Trophoblast cell (in vitro differentiated cells and primary cell): ENCODE measurements around the gene CCDC85C.
A peak's percentile ranks its signal among the peaks of the same experiment; 100 is the strongest.

Experiments
- DNase-seq, 2 donors: peaks; one replicate each; pipeline ENCODE4 v3.0.0-alpha.2; 2016
- H2AFZ ChIP-seq: 2 replicates; pipeline ENCODE4 v1.6.1; 2013; ENCODE audit warnings: low read length, moderate library complexity, mild to moderate bottlenecking; ENCODE audit not compliant: insufficient read depth, poor library complexity
- H2AK5ac ChIP-seq: 2 replicates; pipeline ENCODE4 v1.6.1; 2013; ENCODE audit warnings: mild to moderate bottlenecking, low read length
- H2BK120ac ChIP-seq: 2 replicates; pipeline ENCODE4 v1.6.1; 2013; ENCODE audit warnings: low read length, mild to moderate bottlenecking, moderate library complexity; ENCODE audit not compliant: insufficient read depth, poor library complexity
- H2BK12ac ChIP-seq: 2 replicates; pipeline ENCODE4 v1.6.1; 2013; ENCODE audit warnings: mild to moderate bottlenecking, low read length, moderate library complexity
- H2BK5ac ChIP-seq: 2 replicates; pipeline ENCODE4 v1.6.1; 2013; ENCODE audit warnings: low read length, low read depth, moderate library complexity, mild to moderate bottlenecking; ENCODE audit not compliant: poor library complexity
- H3K14ac ChIP-seq: 2 replicates; pipeline ENCODE4 v1.6.1; 2013; ENCODE audit warnings: mild to moderate bottlenecking, low read length
- H3K18ac ChIP-seq: 2 replicates; pipeline ENCODE4 v1.6.1; 2013; ENCODE audit warnings: mild to moderate bottlenecking, low read length
- H3K23ac ChIP-seq: 2 replicates; pipeline ENCODE4 v1.6.1; 2013; ENCODE audit warnings: low read length
- H3K27ac ChIP-seq: 2 replicates; pipeline ENCODE4 v1.5.1; 2013; ENCODE audit warnings: low read depth, mild to moderate bottlenecking, inconsistent platforms, low read length, moderate library complexity
- H3K27me3 ChIP-seq: 2 replicates; pipeline ENCODE4 v1.6.1; 2013; ENCODE audit warnings: inconsistent platforms, mild to moderate bottlenecking, low read length, moderate library complexity; ENCODE audit not compliant: insufficient read depth
- H3K36me3 ChIP-seq, 2 experiments: 1 replicate in 1 of 2; 2 replicates in 1 of 2; pipeline ENCODE4 v1.6.1; 2013; ENCODE audit warnings: low read length in 2 of 2, mild to moderate bottlenecking in 2 of 2, moderate library complexity in 1 of 2; ENCODE audit not compliant: insufficient read depth in 2 of 2, control insufficient read depth in 1 of 2
- H3K4ac ChIP-seq: 2 replicates; pipeline ENCODE4 v1.6.1; 2013; ENCODE audit warnings: low read depth, mild to moderate bottlenecking, low read length, moderate library complexity
- H3K4me1 ChIP-seq, 2 experiments: 1 replicate in 1 of 2; 2 replicates in 1 of 2; pipeline ENCODE4 v1.6.1; 2013; ENCODE audit warnings: low read length in 2 of 2, mild to moderate bottlenecking in 2 of 2, moderate library complexity in 1 of 2; ENCODE audit not compliant: insufficient read depth in 2 of 2, control insufficient read depth in 1 of 2
- H3K4me2 ChIP-seq: 2 replicates; pipeline ENCODE4 v1.6.1; 2013; ENCODE audit warnings: inconsistent platforms, mild to moderate bottlenecking, low read length, moderate library complexity
- H3K4me3 ChIP-seq: 2 replicates; pipeline ENCODE4 v1.5.1; 2013; ENCODE audit warnings: mild to moderate bottlenecking, low read depth, low read length, inconsistent platforms
- H3K79me1 ChIP-seq: one replicate; pipeline ENCODE4 v1.6.1; 2013; ENCODE audit warnings: low read length
- H3K79me2 ChIP-seq: 2 replicates; pipeline ENCODE4 v1.6.1; 2013; ENCODE audit warnings: low read length, mild to moderate bottlenecking; ENCODE audit not compliant: control insufficient read depth, insufficient read depth, poor library complexity
- H3K9ac ChIP-seq: 2 replicates; pipeline ENCODE4 v1.6.1; 2013; ENCODE audit warnings: mild to moderate bottlenecking, low read length
- H3K9me3 ChIP-seq: 2 replicates; pipeline ENCODE4 v1.6.1; 2013; ENCODE audit warnings: low read depth, mild to moderate bottlenecking, control low read depth, inconsistent platforms, low read length; ENCODE audit not compliant: insufficient read depth
- H4K12ac ChIP-seq: 2 replicates; pipeline ENCODE4 v1.6.1; 2013; ENCODE audit warnings: low read depth, mild to moderate bottlenecking, low read length, moderate library complexity
- H4K8ac ChIP-seq: 2 replicates; pipeline ENCODE4 v1.6.1; 2013; ENCODE audit warnings: low read depth, mild to moderate bottlenecking, low read length, moderate library complexity
- H4K91ac ChIP-seq: one replicate; pipeline ENCODE4 v1.6.1; 2013; ENCODE audit warnings: low read depth, mild to moderate bottlenecking, low read length, moderate library complexity
- WGBS: extraction: QIAGEN DNeasy Blood & Tissue Kit; methylation state at CpG from one replicate; pipeline ENCODE4 v1.1.7; 2013; ENCODE audit warnings: missing lambda C conversion rate; ENCODE audit not compliant: insufficient read length, insufficient coverage; ENCODE audit errors: extremely low coverage; 5-methylcytosine and 5-hydroxymethylcytosine counted together

The CCDC85C gene

GRCh38 chr14:99586054-99586760, 17.8 kb downstream of the CCDC85C start:
- Histone ChIP-seq H3K4me3 (no peak overlapping the region), H3K23ac (no peak overlapping the region), H4K12ac (no peak overlapping the region), H4K91ac (peak overlapping the region; percentile 33), H2AK5ac (no peak overlapping the region), H3K27me3 (no peaks in the 10 kb centered on the region), H3K18ac (peak overlapping the region; percentile 26), H3K79me1 (peaks cover 11% of the 10 kb centered on the region), H3K4ac (peak overlapping the region; percentile 57), H2BK5ac (no peak overlapping the region), H3K36me3 (no peaks in the 10 kb centered on the region), H3K4me1 (peaks cover 37 to 43% of the 10 kb centered on the region in 2 experiments), H2BK12ac (no peak overlapping the region), H2AFZ (no peak overlapping the region), H3K79me2 (peaks cover 18% of the 10 kb centered on the region), H4K8ac (no peak overlapping the region), H3K27ac (no peak overlapping the region), H3K9ac (no peak overlapping the region), H3K9me3 (peaks cover 2% of the 10 kb centered on the region), H3K14ac (no peak overlapping the region), H3K4me2 (no peak overlapping the region), H2BK120ac (no peak overlapping the region)
- DNase-seq = no peak
- WGBS = no CpG with 5 or more reads among the region's 16 CpGs

- no peak overlapping the region for H3K4ac ChIP-seq
- no peak for DNase-seq
- H3K4me1 ChIP-seq = peaks cover 39 to 42% of the 10 kb centered on the region in 2 experiments
- H2BK12ac ChIP-seq = no peak overlapping the region
- no peak overlapping the region for H4K8ac ChIP-seq
- no peak overlapping the region for H4K12ac ChIP-seq
- no peak overlapping the region for H3K4me2 ChIP-seq
- H3K36me3 ChIP-seq = no peaks in the 10 kb centered on the region
- WGBS = no CpG with 5 or more reads among the region's 3 CpGs
- H2BK5ac ChIP-seq = no peak overlapping the region
- H3K27me3 ChIP-seq = no peaks in the 10 kb centered on the region
- H3K4me3 ChIP-seq = no peak overlapping the region
- peaks cover 16% of the 10 kb centered on the region for H3K79me2 ChIP-seq
- no peak overlapping the region for H3K23ac ChIP-seq
- no peak overlapping the region for H2AK5ac ChIP-seq
- peaks cover 19% of the 10 kb centered on the region for H3K79me1 ChIP-seq
- peaks cover 2% of the 10 kb centered on the region for H3K9me3 ChIP-seq
- no peak overlapping the region for H3K9ac ChIP-seq
- H3K27ac ChIP-seq = no peak overlapping the region
- no peak overlapping the region for H3K14ac ChIP-seq
- H2BK120ac ChIP-seq = no peak overlapping the region
- no peak overlapping the region for H2AFZ ChIP-seq
- H3K18ac ChIP-seq = no peak overlapping the region
- H4K91ac ChIP-seq = no peak overlapping the region
These were observed 19.2 kb downstream of the CCDC85C start for GRCh38 chr14:99584823-99585222.

GRCh38 chr14:99581938-99582337, 22.1 kb downstream of the CCDC85C start:
- no peak for DNase-seq
- peaks cover 30 to 36% of the 10 kb centered on the region in 2 experiments for H3K4me1 ChIP-seq
- H3K4me3 ChIP-seq = no peak overlapping the region
- no peak overlapping the region for H4K91ac ChIP-seq
- H3K4me2 ChIP-seq = no peak overlapping the region
- peak overlapping the region; percentile 73 for H3K4ac ChIP-seq
- no peak overlapping the region for H2AFZ ChIP-seq
- H2BK120ac ChIP-seq = no peak overlapping the region
- no peaks in the 10 kb centered on the region for H3K27me3 ChIP-seq
- no peak overlapping the region for H4K8ac ChIP-seq
- peaks cover 31% of the 10 kb centered on the region for H3K79me1 ChIP-seq
- WGBS = no CpG with 5 or more reads among the region's 11 CpGs
- H4K12ac ChIP-seq = no peak overlapping the region
- H2BK5ac ChIP-seq = no peak overlapping the region
- H3K79me2 ChIP-seq = peaks cover 16% of the 10 kb centered on the region
- H3K36me3 ChIP-seq = no peaks in the 10 kb centered on the region
- no peak overlapping the region for H3K9ac ChIP-seq
- no peak overlapping the region for H3K23ac ChIP-seq
- H3K27ac ChIP-seq = no peak overlapping the region
- peak overlapping the region; percentile 13 for H3K14ac ChIP-seq
- H3K18ac ChIP-seq = peak overlapping the region; percentile 68
- H2BK12ac ChIP-seq = peak overlapping the region; percentile 83
- H3K9me3 ChIP-seq = peaks cover 2% of the 10 kb centered on the region
- peak overlapping the region; percentile 1 for H2AK5ac ChIP-seq

DNA sequence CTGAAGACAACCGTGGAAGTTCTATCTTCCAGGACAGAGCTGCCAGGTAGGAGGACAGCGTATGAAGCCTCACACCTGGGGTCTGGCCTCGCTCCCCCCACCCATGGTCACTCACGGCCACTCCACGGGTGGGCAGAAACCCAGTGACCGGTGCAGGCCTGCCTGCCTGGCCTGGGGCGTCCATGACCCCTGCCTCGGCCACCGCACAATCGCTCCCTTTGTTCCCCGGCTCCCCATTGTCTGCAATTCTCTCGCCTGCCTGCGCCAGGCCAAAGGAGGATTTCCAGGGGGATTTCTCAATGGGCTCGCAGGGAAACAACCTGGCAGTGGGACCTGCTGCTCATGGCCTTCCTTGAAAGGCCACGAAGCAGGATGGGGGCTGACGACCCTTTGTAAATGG, 22.6 kb downstream of the CCDC85C start:
- Histone ChIP-seq H3K9ac (no peak overlapping the region), H4K8ac (peak overlapping the region; percentile 5), H3K4me2 (no peak overlapping the region)

More for the DNA sequence above, 22.6 kb downstream of the CCDC85C start:
- Histone ChIP-seq H3K27me3 (no peaks in the 10 kb centered on the region), H2AK5ac (peak overlapping the region; percentile 90), H3K36me3 (no peaks in the 10 kb centered on the region), H4K12ac (peak overlapping the region; percentile 8), H3K4me1 (peaks cover 30 to 39% of the 10 kb centered on the region in 2 experiments), H3K79me1 (peaks cover 31% of the 10 kb centered on the region), H3K14ac (peak overlapping the region; percentile 32), H3K18ac (peak overlapping the region; percentile 68), H4K91ac (peak overlapping the region; percentile 87), H3K4ac (peak overlapping the region; percentile 73), H3K79me2 (peaks cover 18% of the 10 kb centered on the region), H3K27ac (peak overlapping the region; percentile 57), H3K4me3 (no peak overlapping the region), H2BK5ac (peak overlapping the region; percentile 73), H2BK120ac (peak overlapping the region; percentile 62), H2BK12ac (peak overlapping the region; percentile 83), H2AFZ (peak overlapping the region; percentile 13), H3K23ac (no peak overlapping the region), H3K9me3 (peaks cover 2% of the 10 kb centered on the region)
- no peak for DNase-seq
- WGBS = no CpG with 5 or more reads among the region's 16 CpGs
